NB4 (cell line): ENCODE measurements around the gene MSI2.

Experiments
- CTCF ChIP-seq: IDR thresholded peaks from one replicate; pipeline ENCODE4 v1.5.1; 2012; ENCODE audit warnings: low read depth, low read length
- POLR2A ChIP-seq: IDR thresholded peaks from 2 replicates; pipeline ENCODE4 v1.6.1; 2011; ENCODE audit warnings: mild to moderate bottlenecking; ENCODE audit not compliant: insufficient read length; ENCODE audit errors: extremely low read depth

- TF ChIP-seq CTCF: no peak
- TF ChIP-seq POLR2A: no peak
Observed at GRCh38 chr17:57485916-57486881, 229.9 kb downstream of the MSI2 start.
